HG02884 (cell line): ENCODE measurements around the gene METTL26.

Source experiments
- ATAC-seq: cut with Tn5 transposase; IDR thresholded peaks from one replicate; pipeline ENCODE4 v1.9.1; 2021; ENCODE audit warnings: mild to moderate bottlenecking, moderate library complexity; ENCODE audit not compliant: unreplicated experiment

Gene METTL26

DNA sequence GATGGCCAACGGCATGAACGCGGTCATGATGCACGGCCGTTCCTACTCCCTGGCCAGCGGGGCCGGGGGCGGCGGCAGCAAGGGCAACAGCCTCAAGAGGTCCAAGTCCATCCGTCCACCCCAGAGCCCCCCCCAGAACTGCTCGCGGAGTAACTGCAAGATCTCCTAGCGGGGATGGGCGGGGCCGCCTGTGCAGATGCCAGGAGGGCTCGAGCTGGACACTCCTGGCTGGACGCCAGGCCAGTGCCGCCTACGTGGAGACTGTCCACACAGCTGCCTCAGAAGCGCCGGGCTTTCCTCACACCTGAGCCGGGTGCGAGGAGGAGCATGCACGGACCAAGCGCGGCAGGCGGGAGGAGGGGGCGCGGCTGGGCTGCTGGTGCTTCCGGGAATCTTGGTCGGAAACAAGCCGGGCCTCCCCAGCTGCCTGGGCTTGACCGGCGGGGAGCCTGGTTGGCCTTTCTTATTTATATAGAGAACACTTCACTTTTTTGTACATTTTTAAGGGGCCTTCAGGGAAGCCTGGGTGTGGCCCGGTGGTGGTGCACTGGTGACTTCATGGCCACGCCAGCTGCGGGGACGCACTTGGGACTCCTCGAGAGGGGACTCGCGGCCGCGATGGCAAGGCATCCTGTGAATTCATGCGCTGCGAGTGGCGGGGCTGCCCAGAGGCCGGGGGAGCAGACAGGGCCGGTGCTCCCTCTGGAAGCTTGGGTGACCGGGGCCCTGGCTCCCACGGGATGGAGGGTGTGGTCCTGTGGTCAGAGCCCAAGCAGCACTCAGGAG, 8.5 kb downstream of the METTL26 start:
- ATAC-seq, result no peak

DNA sequence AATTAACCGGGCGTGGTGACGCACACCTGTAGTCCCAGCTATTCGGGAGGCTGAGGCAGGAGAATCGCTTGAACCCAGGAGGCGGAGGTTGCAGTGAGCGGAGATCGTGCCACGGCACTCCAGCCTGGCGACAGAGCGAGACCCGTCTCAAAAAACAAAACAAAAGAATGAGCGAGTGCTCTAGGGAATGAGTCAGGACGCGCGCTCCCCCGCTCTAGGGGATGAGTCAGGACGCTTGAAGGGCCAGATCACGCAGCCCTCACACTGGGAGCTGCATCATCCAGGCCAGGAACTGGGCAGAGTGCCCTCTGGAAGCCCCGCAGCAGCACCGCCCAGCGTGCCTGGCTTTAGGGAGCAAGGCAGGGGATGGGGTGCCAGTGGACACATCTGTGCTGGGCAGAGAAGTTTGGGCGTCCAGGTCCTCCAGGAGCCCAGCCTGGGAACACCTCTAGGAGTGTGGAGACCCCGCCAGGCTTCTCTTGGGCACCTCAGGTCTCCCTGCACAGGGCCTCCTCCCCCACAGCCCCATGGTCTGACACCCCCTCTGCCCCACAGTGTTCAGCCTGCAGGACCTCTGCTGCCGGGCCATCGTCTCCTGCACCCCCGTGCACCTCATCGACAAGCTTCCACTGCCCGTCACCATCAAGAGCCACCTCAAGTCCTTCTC, 9.2 kb downstream of the METTL26 start:
- ATAC-seq, result no peak

DNA sequence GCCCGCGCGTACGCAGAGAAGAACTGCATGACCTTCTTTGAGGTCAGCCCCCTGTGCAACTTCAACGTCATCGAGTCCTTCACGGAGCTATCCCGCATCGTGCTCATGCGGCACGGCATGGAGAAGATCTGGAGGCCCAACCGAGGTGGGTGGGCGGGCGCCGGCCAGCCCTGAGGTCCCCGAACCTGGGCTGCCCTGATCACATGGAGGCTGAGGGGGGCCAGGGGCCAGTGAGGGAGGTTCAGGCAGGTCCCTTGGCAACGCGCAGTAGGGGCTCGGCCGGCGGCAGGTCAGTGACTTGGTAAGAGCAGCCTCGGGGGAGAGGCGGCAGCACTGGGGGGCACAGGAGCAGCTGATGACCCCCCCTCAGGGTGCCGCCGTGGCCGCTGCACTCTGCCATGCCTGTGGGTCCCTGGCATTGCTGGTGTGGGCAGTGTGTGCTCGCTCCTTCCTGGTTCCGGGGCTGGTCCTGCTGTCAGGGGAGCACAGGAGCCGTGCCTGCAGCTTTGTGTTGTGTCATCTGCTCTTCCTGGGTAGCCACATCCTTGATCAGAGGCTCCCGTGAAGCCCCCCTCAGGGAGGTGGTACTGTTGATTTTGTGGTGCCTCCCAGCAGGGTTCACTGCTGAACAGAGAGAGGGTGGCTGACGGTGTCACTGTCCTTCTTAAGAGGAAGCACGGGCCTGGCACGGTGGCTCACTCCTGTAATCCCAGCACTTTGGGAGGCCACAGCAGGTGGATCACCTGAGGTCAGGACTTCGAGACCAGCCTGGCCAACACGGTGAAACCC, 9.9 kb downstream of the METTL26 start:
- ATAC-seq, result no peak

DNA sequence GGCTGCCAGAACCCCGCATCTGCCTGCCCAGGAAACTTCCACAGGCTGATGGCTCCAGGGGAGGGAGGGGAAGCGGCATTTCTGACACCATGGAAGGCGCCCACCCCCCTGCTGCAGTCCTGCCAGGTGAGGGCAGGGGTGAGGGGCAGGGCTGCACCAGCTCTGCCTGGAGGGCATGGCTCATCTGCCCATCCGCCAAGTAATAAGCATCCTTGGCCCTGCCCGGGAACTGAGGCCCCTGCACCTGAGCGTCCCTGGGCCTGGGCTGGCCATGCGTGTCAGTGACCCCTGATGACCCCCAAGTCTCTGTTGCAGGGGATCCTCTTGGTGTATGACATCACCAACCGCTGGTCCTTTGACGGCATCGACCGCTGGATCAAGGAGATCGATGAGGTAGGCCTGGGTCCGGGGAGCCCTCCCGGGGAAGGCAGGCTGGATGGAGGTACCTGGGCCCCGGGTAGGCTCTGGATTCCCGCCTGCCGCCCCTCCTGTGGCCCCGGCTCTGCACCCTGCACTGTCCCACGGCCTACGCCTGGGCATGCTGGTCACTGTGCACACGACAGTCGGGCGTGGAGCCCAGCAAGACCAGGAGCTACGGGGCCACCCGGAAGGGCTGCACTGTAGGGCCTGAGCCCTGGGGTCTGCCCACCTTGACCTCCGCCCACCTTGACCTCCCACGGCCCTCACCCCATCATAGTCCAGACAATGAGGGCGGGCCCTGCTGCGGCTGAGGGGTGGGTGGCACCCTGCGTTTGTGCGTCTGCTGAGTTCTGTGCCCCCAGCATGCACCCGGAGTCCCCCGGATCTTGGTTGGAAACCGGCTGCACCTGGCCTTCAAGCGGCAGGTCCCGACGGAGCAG, 10.8 kb downstream of the METTL26 start:
- no peak for ATAC-seq

- no peak for ATAC-seq
Measured at GRCh38 chr16:624526-625070, 11.5 kb downstream of the METTL26 start.

- no peak for ATAC-seq
Measured at GRCh38 chr16:622920-623280, 13.2 kb downstream of the METTL26 start.

GRCh38 chr16:621526-622105, 14.5 kb downstream of the METTL26 start:
- ATAC-seq, result no peak

DNA sequence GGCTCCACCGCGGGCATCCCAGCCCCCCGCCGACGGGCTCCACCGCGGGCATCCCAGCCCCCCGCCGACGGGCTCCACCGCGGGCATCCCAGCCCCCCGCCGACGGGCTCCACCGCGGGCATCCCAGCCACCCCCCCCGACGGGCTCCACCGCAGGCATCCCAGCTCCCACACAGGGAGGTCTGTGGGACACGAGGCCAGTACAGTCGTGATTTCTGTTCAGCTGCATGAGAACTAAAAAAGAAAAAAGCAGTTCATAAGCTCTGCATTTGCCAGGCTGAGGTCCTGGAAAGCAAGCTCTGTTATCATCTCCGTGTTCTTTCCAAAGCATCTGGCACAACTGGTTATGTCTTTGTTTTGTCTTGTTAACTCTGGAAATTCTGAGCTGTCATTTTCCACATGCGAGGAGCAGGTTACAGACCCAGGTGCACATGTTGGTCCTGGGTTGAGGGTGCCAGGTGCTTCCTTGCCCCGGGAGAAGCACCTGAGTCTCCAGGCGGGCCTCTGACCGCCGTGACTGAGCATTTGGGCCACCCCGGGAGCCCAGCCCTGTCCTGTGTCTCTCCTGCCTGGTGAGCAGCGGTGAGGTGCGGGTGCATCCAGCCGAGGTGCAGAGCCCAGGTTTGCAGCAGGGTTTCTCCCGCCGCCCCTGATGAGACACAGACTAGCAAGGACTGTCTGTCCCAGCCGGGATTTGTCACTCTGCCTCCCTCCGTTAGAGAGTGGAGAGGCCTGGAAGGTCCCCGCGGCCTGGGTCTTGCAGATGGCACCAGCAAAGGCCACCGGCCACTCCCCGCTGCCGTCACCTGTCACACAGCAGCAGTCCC, 15.2 kb downstream of the METTL26 start:
- no peak for ATAC-seq

DNA sequence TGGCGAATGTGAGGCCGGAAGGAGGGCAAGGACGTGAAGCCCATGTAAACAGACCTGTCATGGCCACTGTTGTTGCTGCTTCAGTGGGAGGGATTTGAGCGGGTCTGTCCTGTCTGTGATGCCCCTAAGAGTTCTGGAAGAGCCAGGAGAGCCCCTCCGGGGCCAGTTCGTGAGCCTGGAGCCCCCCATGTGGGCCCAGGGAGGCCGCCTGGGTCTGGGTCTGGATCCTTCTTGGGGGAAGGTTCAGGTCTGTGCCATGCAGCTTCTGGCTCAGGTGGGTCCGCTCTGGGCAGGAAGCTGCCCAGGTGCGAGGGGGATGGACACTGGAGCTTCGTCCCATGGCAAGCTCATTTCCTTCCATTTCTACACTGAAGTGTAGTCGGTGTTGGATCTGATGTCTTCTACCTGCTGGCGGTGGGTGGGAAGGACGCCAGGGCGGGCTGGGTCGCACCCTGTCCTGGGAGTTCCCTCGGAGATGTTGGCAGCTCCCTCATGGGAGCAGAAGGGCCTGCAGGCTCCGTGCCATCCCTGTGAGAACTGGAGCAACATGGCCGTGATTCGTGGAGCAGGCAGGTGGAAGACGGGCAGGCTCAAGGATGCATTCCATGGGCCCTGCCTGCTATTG, 16.5 kb downstream of the METTL26 start:
- ATAC-seq, result no peak

- ATAC-seq, result no peak
Measured at GRCh38 chr16:617855-618254, 18.2 kb downstream of the METTL26 start.

GRCh38 chr16:616733-617586, 19.1 kb downstream of the METTL26 start:
- no peak for ATAC-seq

DNA sequence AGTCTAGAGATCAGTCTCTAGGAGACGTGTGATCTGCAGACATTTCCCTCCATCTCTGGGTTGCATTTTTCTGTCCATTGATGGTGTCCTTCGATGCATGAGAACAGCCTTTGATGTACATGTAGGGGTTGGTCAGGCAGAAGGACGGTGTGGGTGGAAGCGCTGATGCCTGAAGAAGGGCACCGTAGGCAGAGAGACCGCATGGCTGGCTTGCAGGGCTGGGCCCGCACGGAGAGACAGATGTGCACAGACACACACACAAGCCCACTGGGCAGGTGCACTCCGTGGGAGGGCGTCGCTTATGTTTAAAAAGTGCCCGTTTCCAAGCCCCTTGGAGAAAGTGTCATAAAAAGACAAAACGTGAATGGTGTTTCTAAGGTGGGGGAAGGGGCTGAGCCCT, 21.0 kb downstream of the METTL26 start:
- ATAC-seq, result no peak

DNA sequence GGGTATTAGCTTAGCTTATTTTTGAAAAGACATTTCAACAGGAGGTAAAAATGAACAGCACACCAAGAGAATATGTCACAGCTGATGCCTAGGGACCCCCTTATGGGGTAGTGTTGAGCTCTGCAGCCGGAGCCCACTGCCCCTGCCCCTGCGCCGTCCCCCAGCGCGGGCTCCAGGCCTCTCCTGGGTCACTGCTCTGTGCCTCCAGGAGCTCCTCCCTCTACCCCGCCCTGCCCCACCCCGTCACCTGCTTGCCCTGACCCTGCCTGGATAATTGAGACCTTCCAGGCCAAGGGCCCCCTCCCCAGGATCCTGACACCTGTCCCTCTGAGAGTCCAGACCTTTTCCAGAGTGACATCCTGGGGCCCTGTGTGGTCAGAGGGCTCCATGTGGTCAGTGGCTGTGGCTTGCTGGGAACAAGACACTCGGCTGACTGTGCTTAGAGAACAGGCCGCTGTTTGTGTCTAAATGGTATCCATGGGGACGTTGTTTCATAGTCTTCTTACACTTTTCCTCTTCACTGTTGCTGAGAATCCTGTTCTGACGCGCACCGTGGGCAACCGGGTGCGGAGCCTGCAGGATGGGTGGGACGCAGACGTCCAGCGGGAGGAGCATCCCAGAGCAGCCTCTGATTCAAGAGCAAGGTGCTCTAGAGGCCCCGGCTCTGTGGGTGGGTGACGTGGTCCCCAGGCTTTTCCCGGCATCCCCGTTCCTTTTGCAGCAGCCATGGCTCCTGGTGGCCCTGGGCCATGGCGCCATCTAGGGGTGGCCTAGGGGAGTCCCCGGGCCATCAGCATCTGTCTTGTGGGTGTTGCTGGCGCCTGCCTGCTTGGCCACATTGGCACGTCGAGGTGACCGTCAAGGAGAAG, 25.4 kb downstream of the METTL26 start:
- no peak for ATAC-seq

DNA sequence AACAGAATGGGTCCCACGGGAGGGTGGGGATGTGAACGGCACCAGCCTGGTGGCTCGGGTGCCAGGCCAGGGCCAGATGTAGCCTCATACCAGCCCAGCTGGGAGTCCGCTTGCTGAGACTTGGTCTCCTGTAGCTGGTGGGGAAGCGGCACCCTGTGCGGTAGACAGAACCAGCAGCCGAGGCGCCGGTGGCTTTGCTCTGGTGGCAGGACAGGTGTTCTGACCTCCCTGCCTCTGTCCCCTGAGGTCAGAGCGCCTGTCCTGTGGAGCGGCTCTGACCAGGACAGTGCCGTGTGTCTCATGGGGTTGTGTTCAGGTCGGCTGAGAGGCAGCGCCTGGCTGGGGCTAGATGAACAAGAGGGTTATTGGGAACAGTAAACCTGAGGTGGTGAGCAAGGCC, 26.1 kb downstream of the METTL26 start:
- no peak for ATAC-seq

GRCh38 chr16:609316-609715, 26.8 kb downstream of the METTL26 start:
- no peak for ATAC-seq

- no peak for ATAC-seq
Measured at GRCh38 chr16:608019-608418, 28.1 kb downstream of the METTL26 start.

DNA sequence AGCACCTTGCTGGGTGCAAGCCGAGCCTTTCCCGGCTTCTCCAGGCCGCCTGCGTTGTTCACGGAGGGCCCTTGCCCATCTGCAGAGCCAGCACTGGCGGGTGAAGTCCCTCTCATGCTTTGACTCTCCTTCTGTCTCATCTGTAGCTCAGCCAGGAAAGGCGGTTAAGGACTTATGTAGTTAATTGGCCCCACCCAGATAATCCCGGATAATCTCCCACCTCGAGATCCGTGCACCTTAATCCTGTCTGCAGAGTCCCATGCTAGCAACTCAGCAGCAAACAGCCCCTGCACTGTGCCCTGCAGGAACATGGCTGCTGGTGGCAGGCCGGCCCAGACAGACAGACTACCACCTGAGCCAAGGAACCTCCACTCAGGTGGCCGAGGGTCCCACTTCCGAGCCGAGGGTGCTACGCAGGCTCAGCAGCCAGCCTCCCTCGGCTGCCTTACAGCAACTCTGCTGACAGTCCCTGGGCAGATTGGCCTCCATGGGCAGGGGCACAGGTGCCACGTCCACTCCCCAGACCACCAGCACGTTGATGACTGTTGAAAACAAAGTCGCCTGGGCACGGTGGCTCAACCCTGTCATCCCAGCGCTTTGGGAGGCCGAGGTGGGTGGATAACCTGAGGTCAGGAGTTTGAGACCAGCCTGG, 29.3 kb downstream of the METTL26 start:
- ATAC-seq, result no peak
